ENCODE data around the gene PDSS1.
"Not testable (repeated sequence)": the region's sequence is repeated elsewhere in the genome, so short reads cannot be mapped to it uniquely, and the experiment has no call there.

Gene PDSS1

DNA sequence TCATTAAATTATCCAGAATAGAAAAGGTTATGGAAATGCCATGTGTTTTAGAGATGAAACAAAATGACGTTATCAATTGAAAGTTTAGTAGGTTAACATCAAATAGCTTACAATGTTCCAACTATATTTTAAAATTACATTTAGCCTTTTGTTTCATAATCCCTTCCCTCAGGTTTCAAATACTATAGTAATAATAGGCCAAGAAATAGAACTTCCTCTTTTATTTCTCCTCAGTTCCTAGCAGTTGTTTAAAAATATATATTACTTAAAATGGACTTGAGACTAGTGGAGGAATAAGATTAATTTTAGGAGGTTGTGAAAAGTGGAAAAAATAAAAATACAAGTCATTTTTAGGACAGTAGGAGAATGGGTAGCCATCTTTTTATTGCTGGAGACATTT lies 16.4 kb upstream of the PDSS1 start:
- Histone ChIP-seq H3K4me3 (ENCODE audit: low read depth in 1 of 5, low read length in 5 of 5) (no peak overlapping the region), H3K27ac (ENCODE audit: low read depth, low read length) (no peak overlapping the region), H3K4me1 (ENCODE audit: control insufficient read depth in 5 of 5, insufficient read depth in 5 of 5, low read length in 5 of 5) (no peaks in the 10 kb centered on the region), H3K9me3 (ENCODE audit: control insufficient read depth in 5 of 5, low read length in 5 of 5) (no peaks in the 10 kb centered on the region), H3K9ac (ENCODE audit: low read length in 5 of 5) (no peak overlapping the region), H3K36me3 (ENCODE audit: control insufficient read depth in 5 of 5, insufficient read depth in 5 of 5, low read length in 5 of 5) (no peaks in the 10 kb centered on the region), H3K27me3 (ENCODE audit: control insufficient read depth in 5 of 5, insufficient read depth in 4 of 5, low read length in 5 of 5) (no peaks in the 10 kb centered on the region)

DNA sequence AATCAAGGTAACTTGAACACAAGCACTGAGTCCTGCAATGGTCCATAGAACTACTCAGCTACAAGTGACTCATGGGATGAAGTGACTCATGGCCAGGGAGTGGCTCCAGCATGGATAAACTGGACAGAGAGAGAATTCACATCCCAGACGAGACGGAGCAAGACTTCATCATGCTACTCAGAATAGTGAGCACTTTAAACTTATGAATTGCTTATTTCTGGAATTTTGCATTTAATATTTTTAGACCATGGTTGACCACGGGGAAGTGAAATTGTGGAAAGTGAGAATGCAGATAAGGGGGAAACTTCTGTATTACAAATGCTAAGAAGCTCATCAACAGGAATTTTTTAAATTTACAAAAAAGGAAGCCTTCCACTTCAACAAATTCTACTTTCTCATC lies 15.5 kb upstream of the PDSS1 start:
- not testable (repeated sequence) for H3K4me3 ChIP-seq (ENCODE audit: low read depth in 1 of 5, low read length in 5 of 5); H3K36me3 ChIP-seq (ENCODE audit: control insufficient read depth in 5 of 5, insufficient read depth in 5 of 5, low read length in 5 of 5); H3K27me3 ChIP-seq (ENCODE audit: control insufficient read depth in 5 of 5, insufficient read depth in 4 of 5, low read length in 5 of 5); H3K9ac ChIP-seq (ENCODE audit: low read length in 5 of 5); H3K27ac ChIP-seq (ENCODE audit: low read depth, low read length); H3K4me1 ChIP-seq (ENCODE audit: control insufficient read depth in 5 of 5, insufficient read depth in 5 of 5, low read length in 5 of 5); H3K9me3 ChIP-seq (ENCODE audit: control insufficient read depth in 5 of 5, low read length in 5 of 5)

DNA sequence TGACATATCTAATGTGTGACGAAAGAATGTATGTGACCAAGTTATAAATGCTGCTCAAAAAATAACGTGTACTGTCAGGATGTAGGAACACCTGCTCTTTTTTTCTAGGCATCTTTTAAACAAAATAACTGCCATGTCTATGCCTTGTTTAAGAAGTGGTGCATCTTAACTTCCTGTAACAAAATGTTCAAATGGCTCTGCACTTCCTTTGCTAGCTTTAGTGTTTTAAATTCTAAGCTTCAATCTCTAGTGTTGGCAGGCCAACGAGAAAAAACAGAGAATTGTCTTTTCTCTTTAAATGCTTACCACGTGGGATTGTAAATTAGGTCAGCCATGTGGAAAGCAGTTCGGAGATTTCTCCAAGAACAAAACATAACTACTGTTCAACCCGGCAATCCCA lies 14.6 kb upstream of the PDSS1 start:
- H3K9ac ChIP-seq (ENCODE audit: low read length in 5 of 5) = no peak overlapping the region
- H3K27me3 ChIP-seq (ENCODE audit: control insufficient read depth in 5 of 5, insufficient read depth in 4 of 5, low read length in 5 of 5) = no peaks in the 10 kb centered on the region
- H3K27ac ChIP-seq (ENCODE audit: low read depth, low read length) = no peak overlapping the region
- no peaks in the 10 kb centered on the region for H3K36me3 ChIP-seq (ENCODE audit: control insufficient read depth in 5 of 5, insufficient read depth in 5 of 5, low read length in 5 of 5)
- no peak overlapping the region for H3K4me3 ChIP-seq (ENCODE audit: low read depth in 1 of 5, low read length in 5 of 5)
- no peaks in the 10 kb centered on the region for H3K4me1 ChIP-seq (ENCODE audit: control insufficient read depth in 5 of 5, insufficient read depth in 5 of 5, low read length in 5 of 5)
- no peaks in the 10 kb centered on the region for H3K9me3 ChIP-seq (ENCODE audit: control insufficient read depth in 5 of 5, low read length in 5 of 5)

DNA sequence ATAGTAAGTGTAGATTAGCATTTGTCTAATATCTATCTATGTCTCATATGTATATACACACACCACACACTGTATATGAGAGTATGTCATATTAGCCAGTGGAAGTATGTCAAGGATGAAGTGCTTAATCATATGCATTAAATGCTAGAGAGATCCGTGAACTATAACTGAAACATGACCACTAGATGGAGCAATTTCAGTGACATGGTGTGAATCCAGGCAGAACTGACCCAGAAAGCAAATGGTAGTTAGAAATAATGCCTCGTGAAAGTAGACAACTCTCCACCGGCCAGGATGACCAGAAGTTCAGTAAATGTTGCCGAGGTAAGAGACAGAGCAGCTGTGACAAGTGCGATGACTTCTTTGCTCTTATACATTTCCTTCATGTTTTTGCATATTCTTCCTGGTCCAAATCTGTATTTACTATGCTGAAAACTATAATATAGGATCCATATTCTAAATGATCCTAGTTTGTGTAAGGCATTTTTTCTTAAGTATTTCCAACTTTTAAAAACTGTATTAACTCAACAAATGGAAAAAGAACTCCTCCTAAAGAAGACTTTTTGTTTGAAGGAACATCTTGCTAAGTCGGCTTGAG lies 12.7 kb upstream of the PDSS1 start:
- H3K4me3 ChIP-seq (ENCODE audit: low read depth in 1 of 5, low read length in 5 of 5) = not testable (repeated sequence)

DNA sequence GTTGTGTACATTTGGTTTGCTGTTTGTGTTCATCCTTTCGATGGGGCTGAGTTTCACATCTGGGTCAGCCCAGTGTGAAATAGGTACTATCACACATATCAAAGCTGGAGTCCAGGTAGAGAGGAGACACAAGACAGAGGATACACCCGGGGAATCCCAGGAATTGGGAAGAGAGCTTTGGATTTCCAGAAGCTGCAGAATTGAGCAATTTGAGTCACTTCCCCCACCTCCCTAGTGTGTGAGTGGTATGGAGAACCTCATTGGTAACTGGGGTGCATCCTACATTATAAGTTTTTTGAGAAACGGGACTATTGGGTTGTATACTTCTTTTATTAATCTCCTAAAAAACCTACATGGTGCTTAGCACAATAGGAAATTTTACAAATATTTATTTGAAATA lies 12.1 kb upstream of the PDSS1 start:
- peaks cover 0 to 5% (median 0%) of the 10 kb centered on the region in 5 donors for H3K27me3 ChIP-seq (ENCODE audit: control insufficient read depth in 5 of 5, insufficient read depth in 4 of 5, low read length in 5 of 5)
- H3K9ac ChIP-seq (ENCODE audit: low read length in 5 of 5) = no peak overlapping the region
- no peaks in the 10 kb centered on the region for H3K36me3 ChIP-seq (ENCODE audit: control insufficient read depth in 5 of 5, insufficient read depth in 5 of 5, low read length in 5 of 5)
- no peaks in the 10 kb centered on the region for H3K9me3 ChIP-seq (ENCODE audit: control insufficient read depth in 5 of 5, low read length in 5 of 5)
- H3K4me1 ChIP-seq (ENCODE audit: control insufficient read depth in 5 of 5, insufficient read depth in 5 of 5, low read length in 5 of 5) = no peaks in the 10 kb centered on the region
- H3K27ac ChIP-seq (ENCODE audit: low read depth, low read length) = no peak overlapping the region
- H3K4me3 ChIP-seq (ENCODE audit: low read depth in 1 of 5, low read length in 5 of 5) = no peak overlapping the region

More for the DNA sequence above, 12.7 kb upstream of the PDSS1 start:
- H3K36me3 ChIP-seq (ENCODE audit: control insufficient read depth in 5 of 5, insufficient read depth in 5 of 5, low read length in 5 of 5); H3K9ac ChIP-seq (ENCODE audit: low read length in 5 of 5); H3K9me3 ChIP-seq (ENCODE audit: control insufficient read depth in 5 of 5, low read length in 5 of 5); H3K27ac ChIP-seq (ENCODE audit: low read depth, low read length); H3K27me3 ChIP-seq (ENCODE audit: control insufficient read depth in 5 of 5, insufficient read depth in 4 of 5, low read length in 5 of 5); H3K4me1 ChIP-seq (ENCODE audit: control insufficient read depth in 5 of 5, insufficient read depth in 5 of 5, low read length in 5 of 5): not testable (repeated sequence)

DNA sequence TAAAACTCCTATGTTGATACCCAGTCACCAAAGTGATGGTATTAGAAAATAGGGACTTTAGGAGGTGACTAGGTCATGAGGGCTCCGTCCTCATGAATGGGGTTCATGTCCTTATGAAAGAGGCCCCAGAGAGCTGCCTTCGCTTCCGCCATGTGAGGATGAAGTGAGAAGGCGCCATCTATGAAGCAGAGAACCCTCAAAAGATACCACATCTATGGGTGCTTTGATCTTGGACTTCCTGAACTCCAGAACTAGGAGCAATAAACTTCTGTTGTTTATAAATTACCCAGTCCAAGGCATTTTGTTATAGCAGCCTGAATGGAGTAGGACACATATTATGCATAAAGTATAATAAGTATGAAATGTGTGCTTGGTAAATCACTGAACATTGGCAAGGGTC lies 8.1 kb upstream of the PDSS1 start:
- Histone ChIP-seq H3K4me3 (ENCODE audit: low read depth in 1 of 5, low read length in 5 of 5) (no peak overlapping the region), H3K27ac (ENCODE audit: low read depth, low read length) (no peak overlapping the region), H3K9ac (ENCODE audit: low read length in 5 of 5) (no peak overlapping the region), H3K9me3 (ENCODE audit: control insufficient read depth in 5 of 5, low read length in 5 of 5) (no peaks in the 10 kb centered on the region), H3K27me3 (ENCODE audit: control insufficient read depth in 5 of 5, insufficient read depth in 4 of 5, low read length in 5 of 5) (peaks cover 0 to 5% (median 0%) of the 10 kb centered on the region in 5 donors), H3K36me3 (ENCODE audit: control insufficient read depth in 5 of 5, insufficient read depth in 5 of 5, low read length in 5 of 5) (no peaks in the 10 kb centered on the region), H3K4me1 (ENCODE audit: control insufficient read depth in 5 of 5, insufficient read depth in 5 of 5, low read length in 5 of 5) (no peaks in the 10 kb centered on the region)

DNA sequence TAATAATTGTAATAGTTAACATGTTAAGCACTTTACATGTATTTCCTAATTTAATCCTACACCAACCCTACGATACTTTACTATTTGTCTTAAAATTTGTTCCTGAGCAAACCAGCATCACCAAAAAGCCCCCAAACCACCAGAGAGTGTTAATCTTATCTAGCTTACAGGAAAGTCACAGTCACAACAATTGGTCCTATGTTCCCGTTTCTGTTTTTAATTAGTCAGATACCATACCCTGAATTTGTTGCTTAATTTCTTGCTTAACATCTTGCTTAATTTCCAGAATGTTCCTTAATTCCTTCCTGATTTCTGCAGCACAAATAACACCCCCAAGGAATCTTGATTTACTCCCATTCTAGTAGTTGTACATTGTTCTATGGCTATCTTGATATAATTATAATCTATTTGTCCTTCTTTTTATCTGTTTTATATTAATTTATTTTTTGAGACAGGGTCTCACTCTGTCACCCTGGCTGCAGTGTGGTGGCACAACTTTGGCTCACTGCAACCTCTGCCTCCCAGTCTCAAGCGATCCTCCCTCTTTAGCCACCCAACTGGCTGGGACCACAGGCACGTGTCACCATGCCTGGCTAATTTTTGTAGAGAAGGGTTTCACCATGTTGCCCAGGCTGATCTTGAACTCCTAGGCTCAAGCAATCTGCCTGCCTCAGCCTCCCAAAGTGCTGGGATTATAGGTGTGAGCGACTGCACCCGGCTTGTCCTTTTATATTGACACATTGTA lies 6.6 kb upstream of the PDSS1 start:
- H3K27me3 ChIP-seq (ENCODE audit: control insufficient read depth in 5 of 5, insufficient read depth in 4 of 5, low read length in 5 of 5) = peaks cover 0 to 5% (median 0%) of the 10 kb centered on the region in 5 donors
- no peaks in the 10 kb centered on the region for H3K4me1 ChIP-seq (ENCODE audit: control insufficient read depth in 5 of 5, insufficient read depth in 5 of 5, low read length in 5 of 5)
- H3K36me3 ChIP-seq (ENCODE audit: control insufficient read depth in 5 of 5, insufficient read depth in 5 of 5, low read length in 5 of 5) = no peaks in the 10 kb centered on the region
- no peak overlapping the region for H3K4me3 ChIP-seq (ENCODE audit: low read depth in 1 of 5, low read length in 5 of 5)
- H3K9ac ChIP-seq (ENCODE audit: low read length in 5 of 5) = no peak overlapping the region
- no peaks in the 10 kb centered on the region for H3K9me3 ChIP-seq (ENCODE audit: control insufficient read depth in 5 of 5, low read length in 5 of 5)
- H3K27ac ChIP-seq (ENCODE audit: low read depth, low read length) = no peak overlapping the region

DNA sequence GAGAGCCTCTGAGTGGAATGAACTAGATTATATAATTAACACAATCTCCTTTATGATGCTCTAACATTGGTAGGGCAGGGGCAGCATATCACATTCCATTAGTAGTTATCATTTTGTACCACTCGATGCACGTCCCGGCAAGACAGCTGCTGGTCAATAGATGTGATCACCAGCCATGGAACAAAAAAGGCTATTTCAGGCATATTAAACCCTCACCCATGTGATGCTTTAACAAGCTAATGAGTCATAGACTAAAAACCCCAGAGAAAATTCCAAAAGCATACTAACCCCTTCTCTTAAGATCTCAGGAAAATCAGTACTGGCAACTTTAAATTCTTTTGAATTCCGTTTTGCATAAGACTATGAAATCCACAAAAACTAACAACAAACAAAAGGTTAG lies 3.0 kb upstream of the PDSS1 start:
- not testable (repeated sequence) for H3K9me3 ChIP-seq (ENCODE audit: control insufficient read depth in 5 of 5, low read length in 5 of 5); H3K36me3 ChIP-seq (ENCODE audit: control insufficient read depth in 5 of 5, insufficient read depth in 5 of 5, low read length in 5 of 5); H3K27ac ChIP-seq (ENCODE audit: low read depth, low read length); H3K4me3 ChIP-seq (ENCODE audit: low read depth in 1 of 5, low read length in 5 of 5); H3K9ac ChIP-seq (ENCODE audit: low read length in 5 of 5); H3K27me3 ChIP-seq (ENCODE audit: control insufficient read depth in 5 of 5, insufficient read depth in 4 of 5, low read length in 5 of 5)
- H3K4me1 ChIP-seq (ENCODE audit: control insufficient read depth in 5 of 5, insufficient read depth in 5 of 5, low read length in 5 of 5) = peaks cover 4 to 21% (median 16%) of the 10 kb centered on the region in 5 donors

DNA sequence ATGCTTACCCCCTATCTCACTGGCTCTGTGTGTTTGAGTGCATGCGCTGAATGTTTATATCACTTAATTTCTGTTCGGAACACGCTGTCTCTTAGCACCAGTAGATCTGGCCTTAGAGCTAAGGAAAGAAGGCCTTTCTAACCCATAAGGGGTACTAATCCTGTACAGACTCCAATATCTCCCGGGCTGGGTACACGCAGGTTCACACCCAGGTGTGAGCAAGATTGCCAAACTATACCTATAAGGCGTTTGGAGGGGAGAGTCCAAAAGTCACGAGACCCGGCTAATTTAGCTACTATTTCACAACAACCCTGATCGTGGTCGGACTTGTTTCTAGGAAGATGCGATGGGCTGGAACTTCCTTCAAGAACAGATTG lies 727 bp upstream of the PDSS1 start:
- H3K27me3 ChIP-seq (ENCODE audit: control insufficient read depth in 5 of 5, insufficient read depth in 4 of 5, low read length in 5 of 5) = no peaks in the 10 kb centered on the region
- peak overlapping the region; percentile 52 to 89 (median 84) for H3K9ac ChIP-seq (ENCODE audit: low read length in 5 of 5)
- no peaks in the 10 kb centered on the region for H3K36me3 ChIP-seq (ENCODE audit: control insufficient read depth in 5 of 5, insufficient read depth in 5 of 5, low read length in 5 of 5)
- H3K9me3 ChIP-seq (ENCODE audit: control insufficient read depth in 5 of 5, low read length in 5 of 5) = no peaks in the 10 kb centered on the region
- peak overlapping the region; percentile 69 to 96 (median 89) for H3K4me3 ChIP-seq (ENCODE audit: low read depth in 1 of 5, low read length in 5 of 5)
- peak overlapping the region; percentile 94 for H3K27ac ChIP-seq (ENCODE audit: low read depth, low read length)
- H3K4me1 ChIP-seq (ENCODE audit: control insufficient read depth in 5 of 5, insufficient read depth in 5 of 5, low read length in 5 of 5) = peaks cover 4 to 21% (median 16%) of the 10 kb centered on the region in 5 donors

DNA sequence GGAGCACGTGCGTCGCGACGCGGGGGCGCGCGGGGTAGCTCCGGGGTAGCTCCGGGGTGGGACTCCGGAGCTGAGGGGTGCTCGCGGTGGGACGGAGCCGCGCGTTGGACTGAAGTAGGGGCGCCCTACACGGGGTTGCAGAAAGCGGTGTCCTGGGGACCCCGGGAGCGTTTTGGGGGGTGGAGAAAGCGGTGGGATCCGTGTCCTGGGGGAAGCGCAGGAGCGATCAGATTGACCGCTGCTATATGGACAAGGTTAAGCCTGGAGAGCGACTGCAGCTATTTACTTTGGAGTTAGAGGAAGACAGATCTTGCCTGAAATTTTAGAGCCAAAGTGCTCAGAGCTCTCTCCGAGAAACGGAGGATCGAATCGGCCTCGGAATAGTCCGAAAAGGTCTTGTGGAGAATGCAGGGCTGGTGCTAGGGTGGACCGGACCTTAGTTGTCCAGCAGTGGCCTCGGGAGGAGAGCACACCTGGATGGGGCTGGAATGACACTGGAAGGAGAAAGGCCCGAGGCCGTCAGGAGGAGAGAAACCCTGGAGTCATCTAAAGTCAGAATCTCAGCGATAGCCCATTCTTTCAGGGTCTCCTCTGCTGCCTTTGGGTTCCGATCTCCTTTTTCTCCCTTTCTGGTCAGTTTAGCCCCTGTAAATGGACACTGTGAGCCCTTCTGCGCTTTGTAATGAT lies 564 bp downstream of the PDSS1 start:
- H3K9ac ChIP-seq (ENCODE audit: low read length in 5 of 5) = peak overlapping the region; percentile 69 to 89 (median 76)
- no peak overlapping the region for H3K27ac ChIP-seq (ENCODE audit: low read depth, low read length)
- H3K4me3 ChIP-seq (ENCODE audit: low read depth in 1 of 5, low read length in 5 of 5) = peak overlapping the region; percentile 75 to 96 (median 89)
- H3K9me3 ChIP-seq (ENCODE audit: control insufficient read depth in 5 of 5, low read length in 5 of 5) = no peaks in the 10 kb centered on the region
- H3K27me3 ChIP-seq (ENCODE audit: control insufficient read depth in 5 of 5, insufficient read depth in 4 of 5, low read length in 5 of 5) = no peaks in the 10 kb centered on the region
- no peaks in the 10 kb centered on the region for H3K36me3 ChIP-seq (ENCODE audit: control insufficient read depth in 5 of 5, insufficient read depth in 5 of 5, low read length in 5 of 5)
- H3K4me1 ChIP-seq (ENCODE audit: control insufficient read depth in 5 of 5, insufficient read depth in 5 of 5, low read length in 5 of 5) = peaks cover 4 to 21% (median 16%) of the 10 kb centered on the region in 5 donors

Measured in subcutaneous abdominal adipose tissue (tissue), 5 donors.